ENCODE data around the gene ZNF22.

- no peak for TF ChIP-seq CTCF (IDR thresholded peaks at IDR 0.05)
- no peak for TF ChIP-seq POLR2A (IDR thresholded peaks at IDR 0.05)
Observed at GRCh38 chr10:44994752-44995530, 5.8 kb upstream of the ZNF22 start.
